ENCODE data around the gene TMPRSS13.

The TMPRSS13 gene

GRCh38 chr11:117884994-117885393, 44.2 kb downstream of the TMPRSS13 start:
- in situ Hi-C loops (cut with HindIII; ENCODE audit: low pct_unique_long_range_greater_than_20kb, low sequenced_read_pairs), result no loop called here
- no peak for DNase-seq (ENCODE audit: low read depth in 1 of 2, low spot score in 1 of 2)
- TF ChIP-seq JUND (IDR thresholded peaks at IDR 0.05; ENCODE audit: low read depth), result no peak

- TF ChIP-seq JUND (IDR thresholded peaks at IDR 0.05; ENCODE audit: low read depth), result no peak
- no peak for DNase-seq (ENCODE audit: low read depth in 1 of 2, low spot score in 1 of 2)
- in situ Hi-C loops (cut with HindIII; ENCODE audit: low pct_unique_long_range_greater_than_20kb, low sequenced_read_pairs), result no loop called here
Measured at GRCh38 chr11:117883063-117883462, 46.1 kb downstream of the TMPRSS13 start.

GRCh38 chr11:117882311-117882905, 46.8 kb downstream of the TMPRSS13 start:
- no peak for DNase-seq (ENCODE audit: low read depth in 1 of 2, low spot score in 1 of 2)
- in situ Hi-C loops (cut with HindIII; ENCODE audit: low pct_unique_long_range_greater_than_20kb, low sequenced_read_pairs), result no loop called here
- no peak for TF ChIP-seq JUND (IDR thresholded peaks at IDR 0.05; ENCODE audit: low read depth)

GRCh38 chr11:117881217-117881616, 48.0 kb downstream of the TMPRSS13 start:
- in situ Hi-C loops (cut with HindIII; ENCODE audit: low pct_unique_long_range_greater_than_20kb, low sequenced_read_pairs), result no loop called here
- no peak for TF ChIP-seq JUND (IDR thresholded peaks at IDR 0.05; ENCODE audit: low read depth)
- no peak for DNase-seq (ENCODE audit: low read depth in 1 of 2, low spot score in 1 of 2)

- DNase-seq (ENCODE audit: low read depth in 1 of 2, low spot score in 1 of 2), result no peak
- in situ Hi-C loops (cut with HindIII; ENCODE audit: low pct_unique_long_range_greater_than_20kb, low sequenced_read_pairs), result no loop called here
- TF ChIP-seq JUND (IDR thresholded peaks at IDR 0.05; ENCODE audit: low read depth), result no peak
Measured at GRCh38 chr11:117879516-117880480, 49.4 kb downstream of the TMPRSS13 start.

GRCh38 chr11:117878939-117879475, 50.2 kb downstream of the TMPRSS13 start:
- in situ Hi-C loops (cut with HindIII; ENCODE audit: low pct_unique_long_range_greater_than_20kb, low sequenced_read_pairs), result no loop called here
- TF ChIP-seq JUND (IDR thresholded peaks at IDR 0.05; ENCODE audit: low read depth), result no peak
- DNase-seq (ENCODE audit: low read depth in 1 of 2, low spot score in 1 of 2), result no peak

GRCh38 chr11:117878314-117878938, 50.8 kb downstream of the TMPRSS13 start:
- DNase-seq (ENCODE audit: low read depth in 1 of 2, low spot score in 1 of 2), result no peak
- no peak for TF ChIP-seq JUND (IDR thresholded peaks at IDR 0.05; ENCODE audit: low read depth)
- in situ Hi-C loops (cut with HindIII; ENCODE audit: low pct_unique_long_range_greater_than_20kb, low sequenced_read_pairs), result no loop called here

- in situ Hi-C loops (cut with HindIII; ENCODE audit: low pct_unique_long_range_greater_than_20kb, low sequenced_read_pairs), result no loop called here
- no peak for TF ChIP-seq JUND (IDR thresholded peaks at IDR 0.05; ENCODE audit: low read depth)
- DNase-seq (ENCODE audit: low read depth in 1 of 2, low spot score in 1 of 2), result peak in 1 of 2 experiments; percentile 36
Measured at GRCh38 chr11:117877120-117877784, 52.0 kb downstream of the TMPRSS13 start.

- no peak for TF ChIP-seq JUND (IDR thresholded peaks at IDR 0.05; ENCODE audit: low read depth)
- in situ Hi-C loops (cut with HindIII; ENCODE audit: low pct_unique_long_range_greater_than_20kb, low sequenced_read_pairs), result no loop called here
- DNase-seq (ENCODE audit: low read depth in 1 of 2, low spot score in 1 of 2), result peak; percentile 46 to 70
Measured at GRCh38 chr11:117876341-117877119, 52.7 kb downstream of the TMPRSS13 start, which contains the start of gene FXYD6. Gene FXYD6, minus strand, starts transcription at chr11:117876658. Its CDS starts 33,882 bp downstream, at chr11:117842776.

- no peak for DNase-seq (ENCODE audit: low read depth in 1 of 2, low spot score in 1 of 2)
- in situ Hi-C loops (cut with HindIII; ENCODE audit: low pct_unique_long_range_greater_than_20kb, low sequenced_read_pairs), result no loop called here
- no peak for TF ChIP-seq JUND (IDR thresholded peaks at IDR 0.05; ENCODE audit: low read depth)
Measured at GRCh38 chr11:117876059-117876340, 53.2 kb downstream of the TMPRSS13 start.

- DNase-seq (ENCODE audit: low read depth in 1 of 2, low spot score in 1 of 2), result no peak
- in situ Hi-C loops (cut with HindIII; ENCODE audit: low pct_unique_long_range_greater_than_20kb, low sequenced_read_pairs), result no loop called here
- TF ChIP-seq JUND (IDR thresholded peaks at IDR 0.05; ENCODE audit: low read depth), result no peak
Measured at GRCh38 chr11:117875382-117876058, 53.7 kb downstream of the TMPRSS13 start.
